Adrenal gland (tissue), 12 donors: ENCODE data around the gene ZDHHC17. TPM values are rescaled to one million over a fixed set of nuclear protein-coding genes. Genes with fewer than 3 reads are reported as not detected.

Experiments
- DNase-seq, 7 donors: peaks; one replicate each; pipeline ENCODE4 v3.0.0-alpha.2; 2019 to 2020
- H3K27ac ChIP-seq, 5 donors: fragments of 200-600 bp; sonication (generic) in 4 of 5; 1 replicate in 3 of 5; 2 replicates in 2 of 5; pipeline versions ENCODE4 v1.5.1 to v1.8.0; 2016 to 2020; ENCODE audit warnings: mild to moderate bottlenecking in 1 of 5
- H3K27me3 ChIP-seq: fragments of 200-600 bp; 2 replicates; pipeline ENCODE4 v1.8.0; 2021
- H3K36me3 ChIP-seq, 2 donors: fragments of 200-600 bp; replicated peaks in 1 of 2; 1 replicate in 1 of 2; 2 replicates in 1 of 2; pipeline versions ENCODE4 v1.5.1 to v1.8.0; 2018 to 2022
- H3K4me1 ChIP-seq, 2 donors: fragments of 200-600 bp; replicated peaks in 1 of 2; 1 replicate in 1 of 2; 2 replicates in 1 of 2; pipeline versions ENCODE4 v1.5.1 to v1.8.0; 2018 to 2021
- H3K4me3 ChIP-seq, 4 donors: fragments of 200-600 bp; sonication (generic) in 3 of 4; one replicate each; pipeline ENCODE4 v1.5.1; 2016 to 2018
- H3K9me3 ChIP-seq, 3 donors: fragments of 200-600 bp; sonication (generic) in 1 of 3; replicated peaks in 1 of 3; 1 replicate in 2 of 3; 2 replicates in 1 of 3; pipeline versions ENCODE4 v1.5.1 to v1.8.0; 2016 to 2021
- CTCF ChIP-seq, 6 experiments: fragments of 450-650 bp in 4 of 6; fragments of 200-600 bp in 2 of 6; sonication (generic) in 1 of 6; IDR thresholded peaks; 1 replicate in 5 of 6; 2 replicates in 1 of 6; pipeline versions ENCODE4 v1.5.1 to v1.8.0; 2016 to 2021; ENCODE audit warnings: antibody characterized with exemption in 6 of 6, mild to moderate bottlenecking in 2 of 6, moderate library complexity in 1 of 6
- POLR2A ChIP-seq, 2 donors: fragments of 450-650 bp; IDR thresholded peaks; one replicate each; pipeline ENCODE4 v1.6.1; 2017; ENCODE audit warnings: antibody characterized with exemption in 2 of 2, mild to moderate bottlenecking in 2 of 2, moderate library complexity in 1 of 2
- WGBS, 4 donors: extraction: QIAGEN DNeasy Blood & Tissue Kit in 2 of 4; methylation state at CpG; one replicate each; pipeline versions ENCODE4 v1.1.5 to v1.1.7; 2013 to 2017; 5-methylcytosine and 5-hydroxymethylcytosine counted together
- intact Hi-C, 2 donors: fragments of 100-400 bp; cut with DNase I; formaldehyde crosslinking; loops; one replicate each; pipeline versions ENCODE4 v1.14.1 to v1.15.0; 2022 to 2023
- polyA plus RNA-seq, 3 donors: library from polyadenylated mRNA; stranded (reverse); fragments of 200-250 nt in 2 of 3; fragments of 350-450 nt in 1 of 3; fragmentation: Illumina TruSeq in 1 of 3; extraction: RNeasy Lipid Tissue Mini Kit (QIAGEN cat#74804) in 1 of 3; gene quantifications; one replicate each; pipeline ENCODE4 v1.2.3, GENCODE V29; 2013 to 2014
- total RNA-seq, 9 donors: library from RNA; depleted of rRNA in 4 of 9; stranded (reverse); fragments of >200 nt in 4 of 9; fragments of 120-200 nt in 1 of 9; fragmentation: NEBNext Ultra II Directional in 1 of 9; extraction: Animal tissue kit (Norgen Biotek cat#: 25700) in 1 of 9; gene quantifications; one replicate each; pipeline versions ENCODE4 v1.1.0 to v1.2.4, GENCODE V29; 2013 to 2023
- donor health status: healthy with polysubstance abuse.
- donor health status: Bipolar disorder and iron deficiency.
- donor health status: DM: yes; HTN: yes; CAD: no.
- donor health status: DM: no; HTN: no; CAD: no.
- donor health status: DM: no; HTN: no; CAD: no.
- donor health status: DM: yes; HTN: yes; CAD: no.

Gene ZDHHC17
- total and polyA plus RNA-seq, 12 donors = 17.7 to 102 (median 31.7) TPM

GRCh38 chr12:76755829-76756379, 8.0 kb upstream of the ZDHHC17 start:
- WGBS, 4 donors = 83 to 91% (median 90%) methylated on average over 9 of the region's 9 CpGs
- intact Hi-C loops = no loop called here

GRCh38 chr12:76757694-76758093, 6.2 kb upstream of the ZDHHC17 start:
- TF ChIP-seq CTCF (IDR thresholded peaks at IDR 0.05) (no peak), POLR2A (IDR thresholded peaks at IDR 0.05) (no peak)
- no peaks in the 10 kb centered on the region for H3K36me3 ChIP-seq
- no peak overlapping the region for H3K4me3 ChIP-seq
- intact Hi-C loops = no loop called here
- 42 to 58% (median 53%) methylated on average over 1 of the region's 1 CpG for WGBS, 4 donors
- no peak for DNase-seq
- no peaks in the 10 kb centered on the region for H3K27me3 ChIP-seq
- H3K27ac ChIP-seq = no peak overlapping the region
- no peaks in the 10 kb centered on the region for H3K9me3 ChIP-seq
- no peaks in the 10 kb centered on the region for H3K4me1 ChIP-seq

More at GRCh38 chr12:76755829-76756379, 8.0 kb upstream of the ZDHHC17 start:
- no peak for TF ChIP-seq POLR2A (IDR thresholded peaks at IDR 0.05)
- TF ChIP-seq CTCF (IDR thresholded peaks at IDR 0.05) = no peak
- Histone ChIP-seq H3K9me3 (no peaks in the 10 kb centered on the region), H3K36me3 (no peaks in the 10 kb centered on the region), H3K4me1 (no peaks in the 10 kb centered on the region), H3K27ac (no peak overlapping the region), H3K27me3 (no peaks in the 10 kb centered on the region), H3K4me3 (no peak overlapping the region)
- DNase-seq = no peak

- Histone ChIP-seq H3K27ac (no peak overlapping the region), H3K36me3 (no peaks in the 10 kb centered on the region), H3K4me3 (no peak overlapping the region), H3K27me3 (no peaks in the 10 kb centered on the region), H3K9me3 (no peaks in the 10 kb centered on the region), H3K4me1 (peaks cover 10 to 25% of the 10 kb centered on the region in 2 donors)
- 71 to 91% (median 82%) methylated on average over 8 of the region's 8 CpGs for WGBS, 4 donors
- TF ChIP-seq POLR2A (IDR thresholded peaks at IDR 0.05) (no peak), CTCF (IDR thresholded peaks at IDR 0.05) (no peak)
- DNase-seq = no peak
- intact Hi-C loops = no loop called here
Observed at GRCh38 chr12:76762601-76762980, 1.3 kb upstream of the ZDHHC17 start.

GRCh38 chr12:76764856-76765255, 941 bp downstream of the ZDHHC17 start:
- Histone ChIP-seq H3K9me3 (no peaks in the 10 kb centered on the region), H3K4me3 (peak overlapping the region in 3 of 4 donors; percentile 85 to 97 (median 95)), H3K4me1 (peaks cover 10 to 46% of the 10 kb centered on the region in 2 donors), H3K27ac (peak overlapping the region; percentile 92 to 99 (median 98)), H3K36me3 (no peaks in the 10 kb centered on the region), H3K27me3 (no peaks in the 10 kb centered on the region)
- intact Hi-C loops = no loop called here
- WGBS, 4 donors = 2 to 9% (median 7%) methylated on average over 9 of the region's 9 CpGs
- DNase-seq = peak in 1 of 7 donors; percentile 56
- TF ChIP-seq CTCF (IDR thresholded peaks at IDR 0.05) (no peak), POLR2A (IDR thresholded peaks at IDR 0.05) (no peak)
